GM18498 (cell line): ENCODE measurements around the gene COL28A1.

Experiments used
- ATAC-seq: cut with Tn5 transposase; IDR thresholded peaks from one replicate; pipeline ENCODE4 v1.9.1; 2021; ENCODE audit warnings: mild to moderate bottlenecking, moderate library complexity; ENCODE audit not compliant: unreplicated experiment

Gene COL28A1

DNA sequence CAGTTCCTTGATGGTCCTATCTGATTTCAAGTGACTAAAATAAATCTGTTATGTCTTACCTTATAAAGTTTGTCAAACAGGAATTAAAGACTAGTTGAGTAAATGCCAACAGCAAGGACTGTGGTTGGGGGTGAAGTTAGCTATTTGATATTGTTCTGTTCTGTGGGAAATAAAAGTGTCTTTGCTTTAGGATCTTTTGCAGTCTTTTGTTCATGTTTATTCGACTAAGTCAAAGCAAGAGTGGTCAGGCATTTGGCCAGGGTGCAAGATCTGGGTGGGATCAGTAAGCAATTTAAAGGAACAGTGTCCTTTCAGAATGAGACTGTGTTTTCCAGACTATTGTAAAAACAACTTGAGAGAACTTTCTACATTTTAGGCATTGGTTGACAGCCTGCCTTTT lies at the start of gene COL28A1:
COL28A1 (minus strand) TSS at position 183 of the 400 bp plus-strand sequence. CDS start 2,998 bp downstream, outside the sequence.
- ATAC-seq: no peak

DNA sequence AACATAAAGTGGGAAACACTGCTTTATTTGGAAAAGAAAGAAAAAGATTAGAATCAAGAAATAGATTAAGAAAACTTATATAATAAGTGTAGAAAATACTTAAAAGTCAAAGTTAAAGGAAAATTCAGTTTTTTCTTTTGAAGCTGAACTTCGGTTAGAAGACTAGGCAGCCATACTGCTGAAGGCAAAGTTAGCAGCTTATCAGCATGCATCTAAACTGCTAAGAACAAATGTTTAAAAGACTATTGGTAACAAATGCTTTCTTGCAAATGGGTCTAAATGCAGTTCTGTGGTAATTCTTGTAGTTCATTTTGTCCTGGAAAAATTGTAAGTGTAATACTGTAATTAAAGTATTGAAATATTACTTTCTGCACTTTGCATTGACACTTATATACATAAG lies 49.0 kb upstream of the COL28A1 start:
- no peak for ATAC-seq

DNA sequence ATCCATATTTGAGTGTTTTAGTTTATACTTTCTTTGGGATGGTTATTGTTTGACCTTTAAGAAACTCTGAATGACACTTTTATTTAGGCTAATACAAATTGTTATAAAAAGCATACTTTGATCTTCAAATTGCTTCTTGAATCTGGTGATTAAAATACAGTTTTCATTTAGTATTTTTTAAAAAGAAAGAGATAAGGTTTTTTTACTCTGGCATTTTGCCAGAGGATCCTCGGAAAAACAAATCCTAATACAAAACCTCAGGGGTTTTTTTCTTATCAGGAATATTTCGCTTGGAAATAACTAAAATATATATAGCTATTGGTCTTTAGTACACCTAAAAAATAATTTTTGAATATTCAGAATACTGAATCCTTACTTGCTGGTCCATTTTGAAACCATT lies 48.1 kb upstream of the COL28A1 start:
- ATAC-seq: no peak

DNA sequence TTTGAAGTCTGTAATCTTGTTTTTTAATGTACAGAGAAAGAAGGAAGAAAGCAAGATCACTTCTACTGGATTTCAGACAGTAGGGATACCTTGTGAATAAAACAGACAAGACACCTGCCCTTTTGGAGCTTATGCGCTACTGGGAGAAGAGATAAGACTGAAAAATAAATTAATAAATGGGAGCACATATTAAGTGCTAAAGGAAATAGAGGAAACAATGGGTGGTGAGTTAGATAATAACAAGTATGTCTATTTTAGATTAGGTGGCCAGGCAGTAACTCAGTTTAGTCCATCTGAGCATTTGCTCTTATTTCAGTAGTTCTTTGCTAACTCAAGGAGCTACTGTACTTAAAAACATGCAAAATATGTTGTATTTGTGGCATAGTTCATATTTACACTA lies 46.9 kb upstream of the COL28A1 start:
- ATAC-seq: no peak

DNA sequence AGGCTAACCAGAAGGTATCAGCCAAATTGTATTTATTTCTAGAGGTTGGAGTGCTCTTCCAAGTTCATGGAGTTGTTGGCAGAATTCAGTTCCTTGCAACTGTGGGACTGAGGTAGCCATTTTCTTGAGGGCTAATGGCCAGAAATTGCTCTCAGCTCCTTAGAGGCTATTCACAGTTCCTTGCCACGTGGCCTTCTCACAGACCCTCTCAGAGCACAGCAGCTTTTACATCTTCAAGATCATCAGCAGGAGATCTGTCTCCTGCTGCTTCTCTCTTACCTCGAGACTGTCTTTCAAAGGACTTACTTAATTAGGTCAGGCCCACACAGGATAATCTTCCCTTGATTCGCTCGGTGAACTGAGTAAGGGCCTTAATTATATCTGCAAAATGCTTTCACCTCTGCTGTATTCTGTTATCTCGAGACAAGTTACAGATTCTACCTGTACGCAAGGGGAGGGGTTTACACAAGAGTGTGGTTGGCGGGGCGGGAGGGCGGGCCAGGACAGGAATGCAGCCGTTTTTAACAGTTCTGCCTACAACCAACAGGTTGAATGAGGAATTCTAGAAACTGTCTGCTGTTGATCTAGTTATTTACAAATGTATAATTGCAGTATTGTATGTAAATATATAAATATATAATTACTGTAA lies 46.0 kb upstream of the COL28A1 start:
- ATAC-seq: no peak

DNA sequence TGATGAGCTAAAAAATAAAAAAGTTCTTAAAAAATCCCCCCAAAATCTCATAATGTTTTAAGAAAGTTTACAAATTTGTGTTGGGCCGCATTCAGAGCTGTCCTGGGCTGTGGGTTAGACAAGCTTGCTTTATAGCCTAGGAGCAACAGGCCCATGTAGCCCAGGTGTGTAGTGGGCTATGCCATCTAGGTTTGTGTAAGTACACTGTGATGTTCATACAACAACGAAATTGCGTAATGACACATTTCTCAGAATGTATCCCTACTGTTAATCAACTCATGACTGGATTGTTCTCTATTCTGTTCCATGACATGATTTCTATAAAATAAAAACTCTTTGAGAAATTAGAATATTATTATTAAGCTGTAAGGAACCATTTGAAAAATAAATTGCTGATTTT lies 44.0 kb upstream of the COL28A1 start:
- no peak for ATAC-seq

DNA sequence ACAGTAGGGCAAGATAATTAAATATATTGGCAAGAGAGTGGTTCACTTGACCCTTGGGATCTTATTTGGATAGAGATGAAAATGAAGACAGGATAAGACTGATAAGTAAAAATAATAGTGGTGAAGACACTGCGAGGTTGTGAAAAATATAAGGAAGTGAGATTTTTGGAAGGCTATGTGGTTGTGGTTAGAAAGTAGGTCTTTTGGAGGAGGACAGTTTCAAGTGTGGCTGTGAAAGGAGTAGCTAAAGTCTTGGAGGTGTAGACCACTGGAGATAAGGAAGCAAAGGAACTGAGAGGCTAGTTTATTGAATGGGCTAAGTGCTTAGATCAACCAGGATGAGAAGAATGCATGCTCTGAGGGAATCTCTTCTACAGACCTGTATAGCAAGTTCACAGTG lies 42.2 kb upstream of the COL28A1 start:
- ATAC-seq: no peak

DNA sequence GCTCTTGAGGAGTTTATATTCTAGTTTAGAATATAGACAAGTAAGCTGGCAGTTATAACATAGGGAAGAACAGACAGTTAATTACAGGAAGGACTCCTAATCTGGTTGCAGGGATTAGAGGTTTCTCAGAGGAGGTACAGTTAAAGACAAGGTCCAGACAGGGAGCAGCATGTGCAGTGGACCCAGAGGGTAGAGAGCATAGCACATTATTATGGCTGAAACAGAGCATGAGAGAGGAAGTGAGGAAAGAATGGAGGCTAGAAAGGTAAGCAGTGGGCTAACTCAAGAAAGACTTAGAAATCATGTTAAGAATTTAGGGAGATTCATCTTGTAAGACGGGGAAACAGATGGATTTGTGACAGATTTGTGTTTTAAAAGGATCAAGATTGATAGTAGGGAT lies 40.7 kb upstream of the COL28A1 start:
- ATAC-seq: no peak

DNA sequence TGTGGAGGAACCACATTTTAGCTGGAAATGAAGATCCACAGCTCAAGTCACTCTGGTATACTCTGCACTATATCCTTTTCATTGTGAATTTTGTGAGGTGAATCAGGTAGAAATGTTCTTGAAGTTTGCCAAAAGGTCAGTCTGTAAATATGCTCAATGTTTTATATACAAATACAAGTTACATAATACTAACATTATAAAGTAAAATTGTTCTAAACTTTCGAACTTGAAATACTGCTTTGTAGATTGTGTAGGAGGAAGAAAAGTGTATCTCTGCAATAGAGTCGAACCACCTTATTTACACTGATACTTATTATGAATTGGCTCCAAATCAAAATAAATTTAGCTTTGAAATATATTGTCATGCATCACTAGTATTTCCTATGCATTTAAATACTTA lies 38.0 kb upstream of the COL28A1 start:
- ATAC-seq: no peak

DNA sequence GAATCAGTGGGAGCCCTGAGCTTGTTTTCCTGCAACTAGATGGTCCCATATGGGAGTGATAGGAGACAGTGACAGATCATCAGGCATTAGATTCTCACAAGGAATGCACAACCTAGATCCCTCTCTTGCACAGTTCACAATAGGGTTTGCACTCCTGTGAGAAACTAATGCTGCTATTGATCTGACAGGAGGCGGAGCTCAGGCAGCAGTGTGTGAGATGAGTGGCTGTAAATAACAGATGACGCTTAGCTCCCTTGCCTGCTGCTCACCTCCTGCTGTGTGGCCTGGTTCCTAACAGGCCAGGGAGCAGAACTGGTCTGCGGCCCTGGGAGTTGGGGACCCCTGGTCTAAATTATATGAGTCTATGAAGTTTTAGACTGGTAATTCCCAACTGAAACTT lies 34.9 kb upstream of the COL28A1 start:
- ATAC-seq: no peak

DNA sequence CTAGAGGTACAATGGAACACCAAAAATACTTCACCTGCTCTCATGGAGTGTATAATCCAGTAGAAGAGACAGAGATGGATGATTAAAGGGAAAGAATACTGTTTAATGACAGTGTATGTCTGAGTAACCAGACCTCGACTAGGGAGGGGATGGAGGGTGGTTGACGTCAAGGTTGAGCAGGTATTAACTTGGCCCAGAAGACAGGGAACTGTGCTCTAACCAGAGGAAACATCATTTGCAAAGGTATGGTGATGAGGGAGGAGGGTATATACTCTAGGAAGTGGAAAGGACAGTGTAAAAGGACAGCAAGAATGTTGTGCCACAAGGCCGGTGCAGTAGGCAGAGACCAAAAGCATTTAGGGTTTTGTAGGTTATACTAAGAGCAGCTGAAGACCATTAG lies 33.9 kb upstream of the COL28A1 start:
- peak; percentile 18 for ATAC-seq

DNA sequence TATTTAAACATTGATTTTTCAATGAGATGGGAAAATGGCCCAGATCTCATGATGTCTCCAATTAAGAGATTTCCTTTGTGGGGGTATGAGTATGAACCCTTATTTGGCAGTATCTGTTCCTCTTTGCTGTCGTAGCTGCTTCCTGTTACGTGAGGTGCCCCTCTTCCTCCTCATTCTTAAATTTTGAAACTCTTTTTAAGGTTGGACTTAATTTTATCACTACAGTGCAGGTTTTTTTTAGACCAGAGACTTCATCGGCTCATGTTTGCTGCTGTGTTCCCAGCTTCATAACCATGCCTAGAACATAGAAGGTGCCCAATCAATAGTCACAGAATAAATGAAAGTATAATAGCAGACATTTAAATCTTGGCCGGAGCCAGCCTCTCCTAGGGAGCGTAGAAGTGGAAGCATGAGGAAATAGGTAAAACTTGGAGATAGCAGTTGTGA lies 33.4 kb upstream of the COL28A1 start:
- ATAC-seq: peak; percentile 35

DNA sequence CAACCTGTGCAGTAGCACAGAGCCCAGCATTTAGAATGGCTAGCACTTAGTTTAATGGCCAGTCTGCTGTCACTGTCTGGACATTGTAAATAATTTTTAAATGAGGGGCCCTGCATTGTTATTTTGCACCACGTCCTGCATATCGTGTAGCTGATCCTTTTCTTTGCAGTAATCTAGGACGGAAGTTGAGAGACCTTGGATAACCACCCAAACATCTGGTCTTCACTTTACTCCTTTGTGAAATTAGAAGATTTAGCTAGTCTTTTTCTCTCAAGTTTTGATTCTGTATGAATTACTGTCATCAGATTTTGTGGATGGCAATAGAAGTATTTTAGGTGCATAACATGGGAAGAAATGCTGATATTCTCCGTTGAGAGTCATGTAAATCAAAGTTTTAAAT lies 32.9 kb upstream of the COL28A1 start:
- ATAC-seq: no peak

DNA sequence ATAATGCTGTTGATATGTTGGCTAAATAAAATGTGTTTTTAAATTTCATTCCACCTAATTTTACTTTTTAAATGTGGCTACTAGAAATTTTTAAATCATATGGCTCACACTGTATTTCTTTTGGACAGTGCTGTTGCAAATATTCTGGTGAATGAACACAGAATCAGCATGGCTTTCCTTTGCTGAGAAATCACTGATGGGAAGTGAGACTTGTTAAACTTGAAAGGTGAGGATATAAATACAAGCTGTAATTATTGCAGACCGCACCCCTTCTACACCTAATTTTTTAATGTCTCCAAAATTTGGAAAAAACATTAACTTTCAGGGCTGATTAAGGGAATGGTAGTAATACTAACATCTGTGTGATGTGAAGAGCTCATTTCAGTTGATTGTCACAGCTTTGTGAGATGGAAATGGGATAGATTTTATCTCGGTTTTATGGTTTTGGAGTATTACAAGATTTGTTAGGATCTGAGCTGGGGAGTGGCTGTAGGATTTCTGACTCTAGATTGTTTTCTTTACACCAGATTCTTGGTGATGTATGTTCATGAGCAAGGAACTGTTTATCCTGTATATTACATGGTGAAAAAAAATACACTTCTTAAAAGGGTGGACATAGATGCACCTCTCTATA lies 32.3 kb upstream of the COL28A1 start:
- ATAC-seq: no peak

DNA sequence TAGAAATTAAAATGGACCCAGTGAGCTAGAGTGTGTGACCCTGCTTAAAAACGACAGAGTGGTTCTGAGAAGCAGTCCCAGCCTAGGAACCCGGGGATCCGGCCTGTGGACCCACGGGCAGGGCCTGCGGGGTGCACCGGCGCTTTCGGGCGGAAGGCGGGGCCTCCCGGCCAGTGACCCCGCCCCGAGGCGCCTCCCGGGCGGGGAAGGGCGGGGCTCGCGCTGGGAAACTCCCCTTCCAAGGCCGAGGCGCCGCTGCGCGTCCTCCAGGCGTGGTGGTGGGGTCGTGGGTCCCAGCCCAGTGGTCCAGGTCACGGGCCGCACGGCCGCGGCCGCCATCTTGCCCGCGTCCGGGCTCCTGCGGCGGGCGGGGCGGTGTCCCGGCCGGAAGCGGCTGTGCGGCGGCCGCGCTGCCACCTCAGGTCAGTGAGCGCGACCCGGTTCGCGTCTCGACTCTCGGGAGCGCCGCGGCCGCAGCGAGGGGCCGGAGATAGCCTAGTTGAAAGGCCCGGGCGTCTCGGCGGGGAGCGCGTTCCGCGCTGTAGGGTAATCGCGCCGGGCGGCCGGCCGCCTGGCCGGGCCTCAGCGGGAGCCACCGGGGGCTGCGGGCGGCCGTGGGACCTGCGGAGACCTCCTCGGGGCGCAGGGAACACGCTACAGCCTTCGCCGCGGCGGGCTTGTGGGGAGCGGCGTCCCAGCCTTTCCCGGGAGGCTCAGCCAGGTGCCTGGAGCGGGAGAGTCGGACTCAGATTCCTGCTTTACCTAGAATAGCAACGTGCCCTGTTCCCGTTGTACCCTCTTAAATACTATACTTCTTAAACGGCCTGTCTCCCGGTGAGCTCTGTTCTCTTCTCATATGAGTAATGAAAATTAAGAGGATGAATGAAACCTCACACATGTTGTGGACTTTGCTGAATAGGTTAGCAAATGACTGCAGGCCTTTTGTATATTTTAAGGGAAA lies 31.3 kb upstream of the COL28A1 start, which contains the start of gene MIOS:
MIOS (plus strand) TSS at position 234 of the 961 bp plus-strand sequence. CDS start 5,592 bp downstream, outside the sequence.
- peak; percentile 80 for ATAC-seq

DNA sequence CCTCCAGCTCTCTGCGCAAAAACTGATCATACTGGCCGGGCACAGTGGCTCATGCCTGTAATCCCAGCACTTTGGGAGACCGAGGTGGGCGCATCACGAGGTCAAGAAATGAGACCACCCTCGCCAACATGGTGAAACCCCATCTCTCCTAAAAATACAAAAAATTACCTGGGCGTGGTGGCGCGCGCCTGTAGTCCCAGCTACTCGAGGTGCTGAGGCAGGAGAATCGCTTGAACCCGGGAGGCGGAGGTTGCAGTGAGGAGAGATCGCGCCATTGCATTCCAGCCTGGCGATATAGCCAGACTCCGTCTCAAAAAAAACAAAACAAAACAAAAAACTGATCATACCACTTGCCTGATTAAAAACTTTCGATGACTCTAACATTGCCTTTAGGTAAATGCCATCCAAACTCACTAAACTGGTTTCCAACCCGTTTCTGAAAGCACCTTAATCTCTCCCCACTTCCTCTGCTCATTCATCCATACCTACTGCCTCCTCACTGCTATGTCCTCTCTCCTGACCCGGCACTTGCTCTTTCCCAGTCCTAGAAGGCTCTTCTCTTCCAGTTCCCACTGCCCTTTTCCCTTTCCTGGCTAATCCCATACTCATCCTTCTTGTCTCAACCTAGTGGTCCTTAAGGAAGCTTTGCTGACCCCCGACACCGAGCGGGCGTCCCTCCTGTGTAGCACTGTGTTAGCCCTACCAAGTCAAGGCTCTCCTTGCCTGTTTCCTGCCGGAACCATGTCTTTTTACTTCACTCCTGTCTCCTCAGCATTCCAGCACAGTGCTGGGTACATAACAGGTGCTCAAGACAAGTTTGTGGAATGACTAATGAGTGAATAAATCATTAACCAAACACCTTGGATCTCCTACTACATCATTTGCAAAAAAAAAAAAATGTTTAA lies 30.3 kb upstream of the COL28A1 start:
- ATAC-seq: peak; percentile 24

DNA sequence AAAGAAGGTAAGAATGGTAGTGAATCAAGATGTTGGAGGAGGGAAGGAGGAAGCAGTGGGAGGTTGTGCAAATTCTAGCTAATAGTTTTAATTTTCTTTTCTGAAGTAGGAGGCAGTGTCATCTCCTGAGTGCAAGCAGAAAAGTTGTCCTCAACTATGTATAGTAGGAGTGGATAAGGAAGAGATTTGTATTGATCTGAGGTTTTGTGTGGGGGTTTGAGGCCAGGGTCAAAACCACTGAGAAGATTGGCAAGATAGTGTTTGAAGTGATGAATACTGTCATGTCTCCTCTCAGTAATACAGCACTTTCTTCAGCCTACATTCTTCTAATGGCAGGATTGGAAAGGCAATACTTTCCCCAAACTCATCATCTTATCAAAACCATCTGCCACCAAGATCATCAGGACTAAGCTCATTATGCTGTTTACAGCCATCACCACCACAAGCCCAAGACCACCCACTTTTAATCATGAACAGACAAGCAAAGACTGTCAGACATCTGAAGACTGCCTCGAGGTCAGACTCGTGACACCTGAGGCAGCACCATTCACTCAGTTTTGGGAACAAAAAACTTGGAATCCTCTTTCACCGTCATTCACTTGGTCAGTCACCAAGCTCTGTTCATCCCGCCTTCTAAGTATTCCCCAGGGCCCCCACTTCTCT lies 29.5 kb upstream of the COL28A1 start:
- no peak for ATAC-seq

DNA sequence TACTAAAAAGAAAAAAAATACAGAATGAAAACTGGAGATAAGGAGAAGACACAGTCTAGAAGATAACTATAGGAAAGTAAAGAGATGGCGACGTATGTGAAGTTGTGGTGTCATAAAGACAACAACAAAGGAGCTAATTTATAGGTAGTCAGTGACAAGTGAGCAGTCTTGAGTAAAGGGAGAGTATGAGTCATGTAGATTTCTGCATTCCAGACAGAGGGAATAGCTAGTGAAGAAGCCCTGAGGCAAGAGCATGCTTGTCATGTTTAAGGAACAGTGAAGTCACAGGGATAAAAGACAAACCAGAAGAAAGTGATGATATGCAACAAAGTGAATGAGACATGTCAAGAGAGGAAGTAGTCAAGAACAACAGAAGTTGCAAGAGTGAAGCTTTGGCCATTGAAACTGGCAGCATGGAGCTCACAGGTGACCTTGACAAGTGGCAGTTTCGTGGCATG lies 28.7 kb upstream of the COL28A1 start:
- ATAC-seq: no peak

DNA sequence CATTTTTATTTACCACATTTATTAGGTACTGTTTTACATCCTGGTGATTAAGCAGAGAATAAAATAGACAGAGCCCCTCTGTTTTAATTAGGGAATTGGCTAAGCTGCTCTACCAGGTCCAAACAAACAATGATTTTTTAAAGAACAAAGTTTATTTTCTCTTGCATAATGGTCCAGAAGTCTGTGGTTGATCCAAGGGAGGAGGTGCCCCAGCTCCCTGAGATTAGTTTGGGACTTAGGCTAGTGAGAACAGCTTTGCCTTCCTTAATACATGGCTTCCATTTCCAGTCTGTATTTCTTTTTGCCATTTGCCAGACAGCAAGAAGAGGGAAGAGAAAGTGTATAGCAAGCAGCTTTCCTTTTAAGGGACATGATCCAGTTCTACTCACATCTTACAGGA lies 28.1 kb upstream of the COL28A1 start:
- no peak for ATAC-seq

DNA sequence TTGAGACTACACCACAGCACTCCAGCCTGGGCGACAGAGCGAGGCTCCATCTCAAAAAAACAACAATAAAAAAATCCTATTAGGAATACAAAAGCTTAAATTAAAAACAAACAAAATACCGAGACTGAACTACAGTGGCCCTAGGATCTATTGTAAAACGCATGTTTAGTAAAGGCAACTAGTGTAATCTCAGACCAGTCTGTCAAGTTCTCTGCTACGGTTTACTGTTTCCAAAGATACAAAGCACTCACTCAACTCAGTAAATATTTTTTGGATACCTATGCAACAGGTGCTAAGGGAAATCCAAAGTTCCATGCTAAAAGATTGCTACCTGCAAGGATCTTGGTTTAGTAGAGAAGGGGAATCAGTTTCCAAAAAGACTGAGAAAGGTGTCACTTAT lies 27.6 kb upstream of the COL28A1 start:
- no peak for ATAC-seq
